Neural cell (in vitro differentiated cells): ENCODE measurements around the gene P2RX6. TPM values are rescaled to one million over a fixed set of nuclear protein-coding genes. Genes with fewer than 3 reads are reported as not detected.

Experiments
- H2AFZ ChIP-seq: fragments of 200-600, 300-800 bp; sonication (generic), shearing (Covaris generic); 2 replicates; pipeline ENCODE4 v1.6.0; 2014; ENCODE audit warnings: low read depth, mild to moderate bottlenecking, antibody characterized with exemption, low read length, moderate library complexity
- H3F3A ChIP-seq: fragments of 200-600 bp; shearing (Covaris generic); 2 replicates; pipeline ENCODE4 v1.6.1; 2016; ENCODE audit warnings: mild to moderate bottlenecking, moderate library complexity, mixed read lengths, antibody characterized with exemption, low read length; ENCODE audit not compliant: insufficient read depth, poor library complexity, severe bottlenecking
- H3K27ac ChIP-seq: fragments of 200-600, 300-800 bp; sonication (generic), shearing (Covaris generic); 2 replicates; pipeline ENCODE4 v1.5.1; 2014; ENCODE audit warnings: mild to moderate bottlenecking, low read length, moderate library complexity
- H3K27me3 ChIP-seq: fragments of 300-800, 200-600 bp; sonication (generic), shearing (Covaris generic); 2 replicates; pipeline ENCODE4 v1.6.0; 2014; ENCODE audit warnings: mild to moderate bottlenecking, low read depth, low read length, moderate library complexity; ENCODE audit not compliant: insufficient read depth
- H3K36me3 ChIP-seq: fragments of 300-800, 200-600 bp; sonication (generic), shearing (Covaris generic); 2 replicates; pipeline ENCODE4 v1.5.1; 2014; ENCODE audit warnings: mild to moderate bottlenecking, antibody characterized with exemption, low read length, moderate library complexity; ENCODE audit not compliant: insufficient read depth
- H3K4me2 ChIP-seq: fragments of 300-800, 200-600 bp; sonication (generic), shearing (Covaris generic); 2 replicates; pipeline ENCODE4 v1.6.0; 2014; ENCODE audit warnings: mild to moderate bottlenecking, low read length
- H3K4me3 ChIP-seq: fragments of 300-800, 200-600 bp; sonication (generic), shearing (Covaris generic); 2 replicates; pipeline ENCODE4 v1.5.1; 2014; ENCODE audit warnings: mild to moderate bottlenecking, low read length, moderate library complexity
- H3K79me2 ChIP-seq: fragments of 200-600 bp; shearing (Covaris generic); replicated peaks from 2 replicates; pipeline ENCODE4 v1.6.0; 2014; ENCODE audit warnings: mild to moderate bottlenecking, low read length, moderate library complexity; ENCODE audit not compliant: insufficient read depth
- H3K9ac ChIP-seq: fragments of 300-800, 200-600 bp; sonication (generic), shearing (Covaris generic); 2 replicates; pipeline ENCODE4 v1.6.1; 2016; ENCODE audit warnings: mild to moderate bottlenecking, low read length, mixed read lengths
- H3K9me2 ChIP-seq: fragments of 200-600 bp; shearing (Covaris generic); 2 replicates; pipeline ENCODE4 v1.6.1; 2016; ENCODE audit warnings: mild to moderate bottlenecking, low read length, mixed read lengths; ENCODE audit not compliant: insufficient read depth
- H3K9me3 ChIP-seq: fragments of 200-600, 300-800 bp; sonication (generic), shearing (Covaris generic); 2 replicates; pipeline ENCODE4 v1.6.1; 2016; ENCODE audit warnings: mild to moderate bottlenecking, mixed run types, low read length, moderate library complexity, mixed read lengths
- H4K20me1 ChIP-seq: fragments of 200-600 bp; shearing (Covaris generic); 2 replicates; pipeline ENCODE4 v1.6.1; 2016; ENCODE audit warnings: mild to moderate bottlenecking, mixed run types; ENCODE audit not compliant: insufficient read depth
- CTCF ChIP-seq: fragments of 450-650 bp; IDR thresholded peaks from 2 replicates; pipeline ENCODE4 v1.5.1; 2014; ENCODE audit warnings: antibody characterized with exemption, mild to moderate bottlenecking, moderate library complexity; ENCODE audit not compliant: poor library complexity, severe bottlenecking
- EP300 ChIP-seq: fragments of 450-650 bp; conservative IDR thresholded peaks from 2 replicates; pipeline ENCODE4 v1.6.1; 2014; ENCODE audit warnings: antibody characterized with exemption, mild to moderate bottlenecking, moderate library complexity; ENCODE audit not compliant: poor library complexity, severe bottlenecking
- EZH2 ChIP-seq: fragments of 200-600, 300-800 bp; shearing (Covaris generic), sonication (generic); IDR thresholded peaks from 2 replicates; pipeline ENCODE4 v1.6.1; 2014; ENCODE audit warnings: antibody characterized with exemption, low read length, borderline replicate concordance, mild to moderate bottlenecking; ENCODE audit not compliant: insufficient read depth, poor library complexity, severe bottlenecking
- MXI1 ChIP-seq: fragments of 450-650 bp; conservative IDR thresholded peaks from 2 replicates; pipeline ENCODE4 v1.6.1; 2014; ENCODE audit warnings: antibody characterized with exemption, mild to moderate bottlenecking; ENCODE audit not compliant: poor library complexity, severe bottlenecking
- POLR2AphosphoS5 ChIP-seq: IDR thresholded peaks from 2 replicates; pipeline ENCODE4 v1.6.1; 2012
- RAD21 ChIP-seq: fragments of 450-650 bp; conservative IDR thresholded peaks from 2 replicates; pipeline ENCODE4 v1.6.1; 2014; ENCODE audit warnings: antibody characterized with exemption, mild to moderate bottlenecking, moderate library complexity
- REST ChIP-seq: IDR thresholded peaks from 2 replicates; pipeline ENCODE4 v1.6.1; 2012; ENCODE audit warnings: borderline replicate concordance
- SMC3 ChIP-seq: fragments of 450-650 bp; conservative IDR thresholded peaks from 2 replicates; pipeline ENCODE4 v1.6.1; 2014; ENCODE audit warnings: antibody characterized with exemption, mild to moderate bottlenecking, moderate library complexity; ENCODE audit not compliant: poor library complexity
- TAF1 ChIP-seq: IDR thresholded peaks from 2 replicates; pipeline ENCODE4 v1.6.1; 2012; ENCODE audit warnings: low read depth
- polyA plus RNA-seq: library from polyadenylated mRNA; depleted of rRNA; stranded (reverse); fragments of >200 nt; gene quantifications from 2 replicates; pipeline ENCODE4 v1.2.3, GENCODE V29; 2014

P2RX6 gene
- polyA plus RNA-seq, 1 donor from 2014 or later: 0.17 TPM

- Histone ChIP-seq H3K27me3 (no peaks in the 10 kb centered on the region), H2AFZ (no peak overlapping the region), H3K9me2 (no peaks in the 10 kb centered on the region), H3K9ac (no peak overlapping the region), H3K79me2 (no peaks in the 10 kb centered on the region), H3F3A (no peaks in the 10 kb centered on the region), H3K36me3 (no peaks in the 10 kb centered on the region), H3K4me2 (no peak overlapping the region), H4K20me1 (no peaks in the 10 kb centered on the region), H3K4me3 (no peak overlapping the region), H3K27ac (no peak overlapping the region), H3K9me3 (no peaks in the 10 kb centered on the region)
- TF ChIP-seq CTCF (no peak), REST (no peak), SMC3 (no peak), RAD21 (no peak), EZH2 (no peak), MXI1 (no peak), TAF1 (no peak), EP300 (no peak), POLR2AphosphoS5 (no peak)
Observed at GRCh38 chr22:21054714-21055563, 40.0 kb downstream of the P2RX6 start.

GRCh38 chr22:21055564-21055834 is 40.5 kb downstream of the P2RX6 start:
- no peak overlapping the region for H3K27ac ChIP-seq
- H3K9me2 ChIP-seq: no peaks in the 10 kb centered on the region
- H3K9me3 ChIP-seq: no peaks in the 10 kb centered on the region
- H3K4me2 ChIP-seq: no peak overlapping the region
- TF ChIP-seq CTCF (no peak), REST (no peak), SMC3 (no peak), EZH2 (no peak), EP300 (no peak), RAD21 (no peak), TAF1 (no peak), POLR2AphosphoS5 (no peak), MXI1 (no peak)
- no peaks in the 10 kb centered on the region for H3K79me2 ChIP-seq
- H3K9ac ChIP-seq: no peak overlapping the region
- H2AFZ ChIP-seq: no peak overlapping the region
- no peaks in the 10 kb centered on the region for H3K27me3 ChIP-seq
- H3K36me3 ChIP-seq: no peaks in the 10 kb centered on the region
- no peaks in the 10 kb centered on the region for H4K20me1 ChIP-seq
- H3F3A ChIP-seq: no peaks in the 10 kb centered on the region
- H3K4me3 ChIP-seq: no peak overlapping the region
